SK-N-SH treated with all-trans-retinoic acid at 6 μM for 48 hours (cell line): ENCODE data around the gene PRKAB1.

Source experiments
- ATAC-seq: fragments of 200-7000 bp; cut with Tn5 transposase; 3 replicates; pipeline ENCODE4 v1.9.1; 2020; ENCODE audit warnings: mild to moderate bottlenecking, moderate library complexity
- ARNTL ChIP-seq: fragments of 450-650 bp; formaldehyde crosslinking; IDR thresholded peaks from 2 replicates; pipeline ENCODE4 v1.5.0; 2020; ENCODE audit warnings: low read depth, mild to moderate bottlenecking, moderate library complexity, borderline replicate concordance
- BACH2 ChIP-seq: fragments of 250-450 bp; sonication (Bioruptor Pico); IDR thresholded peaks from 2 replicates; pipeline ENCODE4 v1.9.0; 2021; ENCODE audit warnings: mild to moderate bottlenecking, borderline replicate concordance
- CSDC2 ChIP-seq: fragments of 250-450 bp; sonication (Bioruptor Pico); IDR thresholded peaks from 2 replicates; pipeline ENCODE4 v1.5.0; 2020; ENCODE audit warnings: mild to moderate bottlenecking, moderate library complexity
- ESRRG ChIP-seq: fragments of 250-450 bp; sonication (Bioruptor Pico); IDR thresholded peaks from 2 replicates; pipeline ENCODE4 v1.6.1; 2021; ENCODE audit warnings: mild to moderate bottlenecking
- GLIS3 ChIP-seq: fragments of 250-450 bp; sonication (Bioruptor Pico); IDR thresholded peaks from 2 replicates; pipeline ENCODE4 v1.5.0; 2020; ENCODE audit warnings: mild to moderate bottlenecking, moderate library complexity
- ISL1 ChIP-seq: fragments of 250-450 bp; sonication (Bioruptor Pico); IDR thresholded peaks from 2 replicates; pipeline ENCODE4 v2.1.2; 2022; ENCODE audit warnings: mild to moderate bottlenecking, moderate library complexity
- OSR1 ChIP-seq: fragments of 250-450 bp; sonication (Bioruptor Pico); IDR thresholded peaks from 2 replicates; pipeline ENCODE4 v1.8.0; 2022; ENCODE audit warnings: moderate library complexity, mild to moderate bottlenecking, inconsistent platforms
- RARB ChIP-seq: fragments of 250-450 bp; sonication (Bioruptor Pico); IDR thresholded peaks from 2 replicates; pipeline ENCODE4 v1.8.0; 2021; ENCODE audit warnings: mild to moderate bottlenecking, moderate library complexity
- SNAI2 ChIP-seq: fragments of 250-450 bp; sonication (Bioruptor Pico); IDR thresholded peaks from 2 replicates; pipeline ENCODE4 v1.5.0; 2020; ENCODE audit warnings: mild to moderate bottlenecking, moderate library complexity
- ZFP30 ChIP-seq: fragments of 450-650 bp; formaldehyde crosslinking; IDR thresholded peaks from 2 replicates; pipeline ENCODE4 v1.5.0; 2022; ENCODE audit warnings: mild to moderate bottlenecking, moderate library complexity
- ZNF565 ChIP-seq: fragments of 450-650 bp; formaldehyde crosslinking; conservative IDR thresholded peaks from 2 replicates; pipeline ENCODE4 v1.5.0; 2020; ENCODE audit warnings: low read depth, mild to moderate bottlenecking, moderate library complexity
- TF ChIP-seq, protein P1 (sequence below): fragments of 250-450 bp; sonication (Bioruptor Pico); IDR thresholded peaks from 2 replicates; pipeline ENCODE4 v1.8.0; 2021; ENCODE audit warnings: low read depth, mild to moderate bottlenecking, moderate library complexity, borderline replicate concordance
- TF ChIP-seq, protein P2 (sequence below): fragments of 250-450 bp; sonication (Bioruptor Pico); IDR thresholded peaks from 2 replicates; pipeline ENCODE4 v1.5.1; 2020; ENCODE audit warnings: low read depth, mild to moderate bottlenecking, moderate library complexity
- TF ChIP-seq, protein P3 (sequence below): fragments of 250-450 bp; sonication (Bioruptor Pico); IDR thresholded peaks from 2 replicates; pipeline ENCODE4 v1.5.0; 2020; ENCODE audit warnings: mild to moderate bottlenecking, moderate library complexity
- TF ChIP-seq, protein P4 (sequence below): fragments of 250-450 bp; sonication (Bioruptor Pico); IDR thresholded peaks from 2 replicates; pipeline ENCODE4 v1.8.0; 2020; ENCODE audit warnings: mild to moderate bottlenecking, moderate library complexity, borderline replicate concordance

Gene PRKAB1

DNA sequence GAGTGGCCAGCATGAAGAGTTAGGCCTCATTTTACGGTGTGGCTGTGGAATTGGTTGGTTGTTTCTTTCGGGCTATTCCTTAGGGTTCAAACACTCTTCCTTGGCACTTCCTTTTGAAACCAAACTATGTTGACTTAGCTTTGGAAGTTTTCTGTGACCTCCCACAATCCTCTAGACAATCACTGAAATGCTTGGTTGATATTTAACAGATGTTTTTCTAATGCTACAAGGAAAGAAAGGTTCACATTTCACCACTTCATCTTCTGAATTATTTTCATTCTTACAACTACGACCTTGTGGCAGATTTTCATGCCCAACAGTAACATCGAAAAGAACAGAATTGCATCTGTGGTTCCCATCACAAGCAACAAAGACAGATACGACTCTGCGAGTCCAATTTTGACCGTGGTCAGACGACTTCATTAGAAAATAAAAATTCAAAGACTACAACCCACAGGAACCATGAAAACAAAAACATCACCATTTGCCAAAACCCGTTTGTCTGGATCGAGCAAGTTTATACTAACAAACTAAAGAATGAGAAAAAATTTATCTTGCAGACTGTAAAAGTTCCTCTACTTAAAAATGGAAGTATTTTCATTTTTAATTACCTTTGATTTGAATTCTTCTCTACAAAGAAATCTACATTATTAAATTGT lies 16.9 kb downstream of the PRKAB1 start:
- ATAC-seq = peak; percentile 34; the same call in 2 of the 3 replicates
- TF ChIP-seq ISL1 (CRISPR knock-in tag) = no peak
- TF ChIP-seq ESRRG (CRISPR knock-in tag) = no peak
- TF ChIP-seq, protein P1, sequence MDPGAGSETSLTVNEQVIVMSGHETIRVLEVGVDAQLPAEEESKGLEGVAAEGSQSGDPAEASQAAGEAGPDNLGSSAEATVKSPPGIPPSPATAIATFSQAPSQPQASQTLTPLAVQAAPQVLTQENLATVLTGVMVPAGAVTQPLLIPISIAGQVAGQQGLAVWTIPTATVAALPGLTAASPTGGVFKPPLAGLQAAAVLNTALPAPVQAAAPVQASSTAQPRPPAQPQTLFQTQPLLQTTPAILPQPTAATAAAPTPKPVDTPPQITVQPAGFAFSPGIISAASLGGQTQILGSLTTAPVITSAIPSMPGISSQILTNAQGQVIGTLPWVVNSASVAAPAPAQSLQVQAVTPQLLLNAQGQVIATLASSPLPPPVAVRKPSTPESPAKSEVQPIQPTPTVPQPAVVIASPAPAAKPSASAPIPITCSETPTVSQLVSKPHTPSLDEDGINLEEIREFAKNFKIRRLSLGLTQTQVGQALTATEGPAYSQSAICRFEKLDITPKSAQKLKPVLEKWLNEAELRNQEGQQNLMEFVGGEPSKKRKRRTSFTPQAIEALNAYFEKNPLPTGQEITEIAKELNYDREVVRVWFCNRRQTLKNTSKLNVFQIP = no peak
- TF ChIP-seq CSDC2 = no peak
- TF ChIP-seq, protein P2, sequence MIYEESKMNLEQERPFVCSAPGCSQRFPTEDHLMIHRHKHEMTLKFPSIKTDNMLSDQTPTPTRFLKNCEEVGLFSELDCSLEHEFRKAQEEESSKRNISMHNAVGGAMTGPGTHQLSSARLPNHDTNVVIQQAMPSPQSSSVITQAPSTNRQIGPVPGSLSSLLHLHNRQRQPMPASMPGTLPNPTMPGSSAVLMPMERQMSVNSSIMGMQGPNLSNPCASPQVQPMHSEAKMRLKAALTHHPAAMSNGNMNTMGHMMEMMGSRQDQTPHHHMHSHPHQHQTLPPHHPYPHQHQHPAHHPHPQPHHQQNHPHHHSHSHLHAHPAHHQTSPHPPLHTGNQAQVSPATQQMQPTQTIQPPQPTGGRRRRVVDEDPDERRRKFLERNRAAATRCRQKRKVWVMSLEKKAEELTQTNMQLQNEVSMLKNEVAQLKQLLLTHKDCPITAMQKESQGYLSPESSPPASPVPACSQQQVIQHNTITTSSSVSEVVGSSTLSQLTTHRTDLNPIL (CRISPR knock-in tag) = no peak
- TF ChIP-seq OSR1 (CRISPR knock-in tag) = no peak
- TF ChIP-seq ZNF565 (CRISPR knock-in tag) = no peak
- TF ChIP-seq, protein P3, sequence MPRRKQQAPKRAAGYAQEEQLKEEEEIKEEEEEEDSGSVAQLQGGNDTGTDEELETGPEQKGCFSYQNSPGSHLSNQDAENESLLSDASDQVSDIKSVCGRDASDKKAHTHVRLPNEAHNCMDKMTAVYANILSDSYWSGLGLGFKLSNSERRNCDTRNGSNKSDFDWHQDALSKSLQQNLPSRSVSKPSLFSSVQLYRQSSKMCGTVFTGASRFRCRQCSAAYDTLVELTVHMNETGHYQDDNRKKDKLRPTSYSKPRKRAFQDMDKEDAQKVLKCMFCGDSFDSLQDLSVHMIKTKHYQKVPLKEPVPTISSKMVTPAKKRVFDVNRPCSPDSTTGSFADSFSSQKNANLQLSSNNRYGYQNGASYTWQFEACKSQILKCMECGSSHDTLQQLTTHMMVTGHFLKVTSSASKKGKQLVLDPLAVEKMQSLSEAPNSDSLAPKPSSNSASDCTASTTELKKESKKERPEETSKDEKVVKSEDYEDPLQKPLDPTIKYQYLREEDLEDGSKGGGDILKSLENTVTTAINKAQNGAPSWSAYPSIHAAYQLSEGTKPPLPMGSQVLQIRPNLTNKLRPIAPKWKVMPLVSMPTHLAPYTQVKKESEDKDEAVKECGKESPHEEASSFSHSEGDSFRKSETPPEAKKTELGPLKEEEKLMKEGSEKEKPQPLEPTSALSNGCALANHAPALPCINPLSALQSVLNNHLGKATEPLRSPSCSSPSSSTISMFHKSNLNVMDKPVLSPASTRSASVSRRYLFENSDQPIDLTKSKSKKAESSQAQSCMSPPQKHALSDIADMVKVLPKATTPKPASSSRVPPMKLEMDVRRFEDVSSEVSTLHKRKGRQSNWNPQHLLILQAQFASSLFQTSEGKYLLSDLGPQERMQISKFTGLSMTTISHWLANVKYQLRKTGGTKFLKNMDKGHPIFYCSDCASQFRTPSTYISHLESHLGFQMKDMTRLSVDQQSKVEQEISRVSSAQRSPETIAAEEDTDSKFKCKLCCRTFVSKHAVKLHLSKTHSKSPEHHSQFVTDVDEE = no peak

DNA sequence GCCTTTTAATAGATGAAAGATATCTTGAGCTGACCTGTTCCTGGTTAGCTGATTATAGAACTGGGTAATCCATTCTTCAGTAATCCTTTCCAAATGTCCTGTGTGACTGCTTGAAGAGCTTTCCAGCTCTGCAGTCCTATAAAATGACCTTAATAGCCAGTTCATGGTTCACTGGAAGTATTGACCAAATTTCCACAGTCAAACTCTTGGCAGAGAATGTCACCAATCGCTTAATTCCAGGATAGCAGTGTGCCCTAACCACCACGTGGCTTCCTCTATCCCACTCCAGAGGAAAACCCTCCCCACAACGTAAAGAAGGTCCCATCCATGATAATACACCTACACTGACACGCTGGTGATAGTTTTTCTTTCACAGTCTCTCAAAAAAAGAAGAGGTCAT lies 17.4 kb downstream of the PRKAB1 start:
- TF ChIP-seq, protein P4, sequence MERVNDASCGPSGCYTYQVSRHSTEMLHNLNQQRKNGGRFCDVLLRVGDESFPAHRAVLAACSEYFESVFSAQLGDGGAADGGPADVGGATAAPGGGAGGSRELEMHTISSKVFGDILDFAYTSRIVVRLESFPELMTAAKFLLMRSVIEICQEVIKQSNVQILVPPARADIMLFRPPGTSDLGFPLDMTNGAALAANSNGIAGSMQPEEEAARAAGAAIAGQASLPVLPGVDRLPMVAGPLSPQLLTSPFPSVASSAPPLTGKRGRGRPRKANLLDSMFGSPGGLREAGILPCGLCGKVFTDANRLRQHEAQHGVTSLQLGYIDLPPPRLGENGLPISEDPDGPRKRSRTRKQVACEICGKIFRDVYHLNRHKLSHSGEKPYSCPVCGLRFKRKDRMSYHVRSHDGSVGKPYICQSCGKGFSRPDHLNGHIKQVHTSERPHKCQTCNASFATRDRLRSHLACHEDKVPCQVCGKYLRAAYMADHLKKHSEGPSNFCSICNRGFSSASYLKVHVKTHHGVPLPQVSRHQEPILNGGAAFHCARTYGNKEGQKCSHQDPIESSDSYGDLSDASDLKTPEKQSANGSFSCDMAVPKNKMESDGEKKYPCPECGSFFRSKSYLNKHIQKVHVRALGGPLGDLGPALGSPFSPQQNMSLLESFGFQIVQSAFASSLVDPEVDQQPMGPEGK (CRISPR knock-in tag) = no peak
- TF ChIP-seq RARB (CRISPR knock-in tag) (no peak), ZFP30 (CRISPR knock-in tag) (no peak), SNAI2 (CRISPR knock-in tag) (no peak)
- ATAC-seq = peak; percentile 15; the same call in 1 of the 3 replicates

DNA sequence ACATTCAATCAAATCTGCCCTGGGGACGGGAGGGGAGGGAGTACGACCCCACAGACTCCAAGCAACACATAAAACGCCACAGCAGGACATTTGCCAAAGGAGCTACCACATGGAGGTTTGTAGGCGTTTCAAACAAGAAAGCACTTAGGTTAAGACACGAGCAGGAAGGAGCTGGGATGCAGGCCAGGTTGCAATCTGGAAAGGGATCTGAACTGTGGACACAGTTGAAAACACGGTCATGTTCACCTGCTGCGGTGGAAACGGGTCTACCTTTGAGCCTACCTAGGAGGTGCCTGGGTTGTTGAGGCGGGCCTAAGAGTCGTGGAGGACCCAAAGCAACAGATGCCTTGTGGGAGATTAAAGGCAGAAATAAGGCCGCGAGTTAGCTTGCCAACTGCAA lies 18.4 kb downstream of the PRKAB1 start:
- no peak for ATAC-seq
- TF ChIP-seq ZNF565 (CRISPR knock-in tag) = no peak
- TF ChIP-seq SNAI2 (CRISPR knock-in tag) = no peak
- TF ChIP-seq BACH2 (CRISPR knock-in tag) = no peak
- TF ChIP-seq GLIS3 (CRISPR knock-in tag) = no peak
- no peak for TF ChIP-seq OSR1 (CRISPR knock-in tag)
- TF ChIP-seq ARNTL (CRISPR knock-in tag) = no peak
- TF ChIP-seq, protein P4 (CRISPR knock-in tag) = no peak
- TF ChIP-seq, protein P3 = no peak
- TF ChIP-seq, protein P2 (CRISPR knock-in tag) = no peak
